ENCODE data around the gene CERS1.

CERS1 gene

GRCh38 chr19:18897094-18898029 lies 1.4 kb upstream of the CERS1 start:
- no peak for DNase-seq

- DNase-seq = no peak
Measured at GRCh38 chr19:18896421-18896841, 473 bp upstream of the CERS1 start.

DNA sequence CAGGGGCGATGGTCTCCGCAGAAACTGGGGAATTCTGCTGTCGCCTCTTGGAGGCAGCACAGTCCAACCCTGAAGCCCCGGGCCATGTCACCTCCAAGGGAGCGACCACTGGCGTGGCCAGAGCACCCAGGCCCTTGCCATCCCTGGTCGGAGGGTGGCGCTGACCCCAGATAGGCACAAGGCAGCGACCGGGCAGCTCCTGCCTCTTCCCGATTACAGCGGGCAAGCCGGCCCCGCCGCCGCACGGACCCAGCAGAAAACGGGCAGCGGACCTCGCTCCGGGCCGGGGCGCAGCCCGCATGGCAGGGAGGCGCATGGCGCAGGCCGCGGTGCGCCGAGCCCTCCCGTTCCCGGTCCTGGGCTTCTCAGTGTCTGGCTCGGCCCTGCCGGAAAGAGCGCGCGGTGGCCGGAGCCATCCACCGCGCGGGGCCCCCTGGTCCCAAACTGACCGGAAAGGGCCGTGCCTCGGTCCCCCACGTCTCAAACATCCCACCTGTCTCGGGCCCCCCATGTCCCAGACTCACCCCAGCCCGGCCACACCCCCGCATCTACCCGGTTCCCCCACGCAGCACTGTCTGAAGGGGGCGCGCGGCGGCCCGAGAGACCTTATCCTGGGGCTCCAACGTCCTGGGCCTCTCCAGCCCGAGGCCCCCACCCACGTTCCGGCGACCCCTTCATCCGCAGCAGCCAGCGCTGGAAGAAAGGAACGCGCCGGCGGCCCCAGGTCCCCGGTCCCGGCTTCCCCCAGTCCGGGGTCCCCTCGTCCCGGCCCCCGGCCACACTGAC lies 727 bp downstream of the CERS1 start:
- DNase-seq = peak; percentile 13

- DNase-seq = peak; percentile 11
Measured at GRCh38 chr19:18894254-18895037, 1.5 kb downstream of the CERS1 start.

DNA sequence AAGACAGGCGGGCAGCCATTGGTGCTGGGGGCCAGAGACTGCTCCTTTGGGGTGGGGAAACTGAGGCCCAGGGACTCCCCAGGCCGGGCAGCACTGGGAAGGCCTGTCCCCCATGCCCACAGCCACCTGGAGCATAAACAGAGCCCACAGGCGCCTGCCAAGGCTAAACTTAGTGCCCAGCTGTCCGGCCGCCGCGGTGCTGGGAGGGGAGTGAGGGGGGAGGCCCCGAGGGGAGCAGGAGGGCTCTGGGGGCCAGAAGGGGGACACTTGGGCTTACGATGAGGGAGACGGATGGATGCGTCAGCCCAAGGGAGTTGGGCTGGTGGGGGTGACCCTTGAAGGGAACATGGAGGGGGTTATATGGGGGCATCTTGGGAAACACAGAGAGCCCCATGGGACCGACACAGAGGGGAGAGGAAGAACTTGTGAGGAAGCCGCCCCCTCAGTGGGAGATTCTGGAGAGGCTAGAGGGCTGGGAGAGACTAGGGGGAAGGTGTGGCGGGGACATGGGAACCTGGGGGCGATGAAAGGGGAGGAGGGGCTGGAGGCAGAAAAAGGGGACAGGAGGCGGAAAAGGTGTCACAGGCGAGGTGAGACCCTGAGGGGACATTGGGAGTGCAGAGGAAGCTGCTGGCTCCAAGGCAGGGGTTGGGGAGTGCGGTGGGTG lies 2.2 kb downstream of the CERS1 start:
- no peak for DNase-seq

DNA sequence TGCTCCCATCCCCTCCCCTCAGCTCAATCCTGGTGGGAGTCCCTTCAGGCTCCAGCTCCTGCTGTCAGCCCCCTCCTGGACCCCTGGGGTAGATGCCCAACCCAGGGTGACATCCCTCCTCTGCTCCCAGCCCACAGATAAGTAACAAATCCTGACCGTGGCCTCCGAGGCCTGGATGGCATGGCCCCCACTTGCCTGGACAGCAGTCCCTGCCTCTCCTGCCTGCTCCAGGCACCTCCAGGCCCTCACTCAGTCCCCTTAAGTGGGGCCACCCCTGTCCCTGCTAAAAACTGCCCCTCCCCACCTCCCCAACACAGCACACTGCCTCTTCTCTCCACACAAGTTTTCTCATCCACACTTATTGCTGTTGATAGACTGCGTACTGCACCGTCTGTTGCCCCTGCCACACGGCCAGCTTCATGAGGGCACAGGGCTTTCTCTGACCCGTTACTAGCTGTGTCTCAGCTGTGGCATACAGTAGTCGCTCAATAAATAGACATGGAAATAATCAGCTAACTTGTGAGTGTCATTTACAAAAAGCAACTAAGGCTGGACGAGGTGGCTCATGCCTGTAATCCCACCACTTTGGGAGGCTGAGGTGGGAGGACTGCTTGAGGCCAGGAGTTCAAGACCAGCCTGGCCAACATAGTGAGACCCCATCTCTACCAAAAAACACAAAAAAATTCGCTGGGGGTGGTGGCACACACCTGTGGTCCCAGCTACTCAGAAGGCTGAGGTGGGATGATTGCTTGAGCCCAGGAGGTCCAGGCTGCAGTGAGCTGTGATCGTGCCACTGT lies 5.8 kb downstream of the CERS1 start:
- DNase-seq = no peak

DNA sequence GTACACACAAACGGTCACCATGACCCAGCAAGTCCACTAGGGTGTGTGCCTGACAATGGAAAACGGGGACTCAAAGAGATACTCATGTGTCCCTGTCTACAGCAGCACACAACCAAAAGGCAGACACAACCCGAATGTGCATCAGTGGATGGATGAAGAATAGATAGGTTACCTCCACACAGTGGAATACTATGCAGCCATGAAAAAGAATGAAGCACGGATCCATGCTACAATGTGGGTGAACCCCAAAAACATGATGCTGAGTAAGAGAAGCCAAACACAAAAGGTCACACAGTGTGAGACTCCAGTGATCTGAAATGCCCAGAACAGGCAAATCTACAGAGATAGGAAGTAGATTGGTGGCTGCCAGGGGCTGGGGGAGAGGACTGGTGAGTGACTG lies 9.0 kb downstream of the CERS1 start:
- DNase-seq = no peak

DNA sequence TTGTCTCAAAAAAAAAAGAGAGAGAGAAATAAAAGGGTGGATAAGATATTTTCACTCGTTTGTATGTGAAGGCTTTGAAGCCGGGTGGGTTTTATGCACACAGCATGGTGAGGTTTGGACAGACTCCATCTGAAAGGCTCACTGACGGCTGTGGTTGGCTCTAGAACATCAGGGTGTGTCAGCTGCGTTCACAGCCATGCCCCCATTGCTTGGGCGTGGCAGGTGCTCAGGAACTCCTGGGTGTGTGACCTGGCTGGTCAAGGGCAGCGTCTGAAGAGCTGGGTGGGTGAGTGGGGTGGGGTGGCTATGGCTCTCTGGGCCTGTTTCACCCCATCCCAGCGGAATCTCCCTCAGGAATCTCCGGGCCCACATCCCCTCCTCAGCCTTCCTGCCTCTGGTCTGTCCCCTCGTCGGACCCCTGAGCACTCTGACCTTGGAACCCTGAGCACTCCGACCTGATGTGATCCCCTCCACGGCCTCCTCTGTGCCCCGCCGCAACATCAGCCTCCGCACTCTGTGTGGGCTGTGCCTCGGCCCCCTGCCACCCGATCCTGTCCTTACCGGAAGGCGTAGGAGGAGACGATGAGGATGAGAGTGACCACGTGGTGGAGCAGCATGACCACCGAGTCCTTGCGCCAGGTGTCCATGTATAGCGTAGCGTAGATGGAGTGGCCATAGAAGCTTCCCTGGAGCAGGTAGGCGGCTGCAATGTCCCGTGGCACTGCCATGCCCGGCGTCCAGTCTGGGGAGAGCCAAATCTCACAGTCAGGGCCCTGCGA lies 12.2 kb downstream of the CERS1 start:
- no peak for DNase-seq

GRCh38 chr19:18881491-18881890 lies 14.5 kb downstream of the CERS1 start:
- DNase-seq = no peak

DNA sequence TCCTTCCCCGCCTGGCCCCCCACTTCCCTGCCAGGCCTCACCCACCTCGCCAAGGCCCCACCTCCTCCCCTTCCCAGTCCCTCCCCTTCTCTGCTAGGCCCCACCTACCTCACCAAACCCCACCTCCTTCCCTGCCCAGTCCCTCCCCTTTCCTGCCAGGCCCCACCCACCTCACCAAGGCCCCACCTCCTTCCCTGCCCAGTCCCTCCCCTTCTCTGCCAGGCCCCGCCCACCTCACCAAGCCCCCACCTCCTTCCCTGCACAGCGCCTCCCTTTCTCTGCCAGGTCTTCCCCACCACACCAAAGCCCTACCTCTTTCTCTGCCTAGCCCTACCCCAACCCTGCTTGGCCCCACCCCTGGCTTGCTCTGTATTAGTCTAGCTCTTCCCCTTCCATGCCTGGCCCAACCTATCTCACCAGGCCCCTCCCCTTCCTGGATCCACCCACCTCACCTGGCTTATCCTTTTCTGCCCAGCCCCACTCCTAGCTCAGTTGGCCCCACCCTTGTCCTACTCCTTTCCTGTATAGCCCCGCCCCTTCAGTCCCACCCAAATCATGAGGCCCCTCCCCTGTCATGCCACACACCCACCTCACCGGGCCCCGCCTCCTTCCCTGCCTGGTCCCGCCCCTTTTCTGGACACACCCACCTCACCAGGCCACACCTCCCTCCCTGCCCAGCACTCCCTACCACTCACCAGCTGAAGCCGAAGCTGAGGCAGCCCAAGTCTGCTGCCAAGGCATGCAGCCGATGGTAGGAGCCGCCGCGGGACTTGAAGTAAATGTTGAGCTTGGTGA lies 16.2 kb downstream of the CERS1 start:
- no peak for DNase-seq

GRCh38 chr19:18878858-18879578 lies 16.9 kb downstream of the CERS1 start:
- no peak for DNase-seq

- no peak for DNase-seq
Measured at GRCh38 chr19:18878058-18878797, 17.7 kb downstream of the CERS1 start.

DNA sequence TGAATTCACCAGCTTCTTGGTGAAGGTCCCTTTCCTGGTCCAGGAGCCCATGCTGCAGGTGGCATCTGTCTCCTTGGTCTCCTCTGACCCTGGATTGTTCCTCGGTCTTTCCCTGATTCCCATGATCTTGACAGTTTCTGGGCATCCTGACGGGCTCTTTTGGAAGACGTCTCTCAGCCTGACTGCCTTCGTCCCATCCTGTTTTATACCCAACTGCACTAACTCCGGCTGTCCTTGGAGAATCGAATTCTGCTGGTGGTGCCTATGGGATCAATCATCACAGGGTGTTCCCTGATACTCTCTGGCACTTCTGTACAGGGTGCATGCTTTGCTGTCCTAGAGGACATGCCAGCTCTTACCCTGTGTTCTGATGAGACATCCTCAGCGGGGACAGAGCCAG lies 19.1 kb downstream of the CERS1 start:
- no peak for DNase-seq

DNA sequence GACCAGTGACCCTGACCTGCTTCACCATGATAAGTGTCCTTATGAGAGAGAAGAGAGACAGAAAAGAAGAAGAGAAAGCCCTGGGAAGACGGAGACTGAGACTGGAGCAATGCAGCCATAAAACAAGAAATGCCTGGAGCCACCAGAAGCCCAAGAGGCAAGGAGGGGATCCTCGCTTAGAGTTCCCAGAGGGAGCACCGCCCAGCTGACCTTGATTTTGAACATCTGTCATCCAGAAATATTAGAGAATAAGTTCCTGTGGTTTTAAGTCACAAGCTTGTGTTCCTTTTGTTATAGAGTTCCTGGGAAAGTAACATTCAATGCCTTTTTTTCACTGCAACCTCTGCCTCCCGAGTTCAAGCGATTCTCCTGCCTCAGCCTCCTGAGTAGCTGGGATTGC lies 20.2 kb downstream of the CERS1 start:
- DNase-seq = peak; percentile 37

DNA sequence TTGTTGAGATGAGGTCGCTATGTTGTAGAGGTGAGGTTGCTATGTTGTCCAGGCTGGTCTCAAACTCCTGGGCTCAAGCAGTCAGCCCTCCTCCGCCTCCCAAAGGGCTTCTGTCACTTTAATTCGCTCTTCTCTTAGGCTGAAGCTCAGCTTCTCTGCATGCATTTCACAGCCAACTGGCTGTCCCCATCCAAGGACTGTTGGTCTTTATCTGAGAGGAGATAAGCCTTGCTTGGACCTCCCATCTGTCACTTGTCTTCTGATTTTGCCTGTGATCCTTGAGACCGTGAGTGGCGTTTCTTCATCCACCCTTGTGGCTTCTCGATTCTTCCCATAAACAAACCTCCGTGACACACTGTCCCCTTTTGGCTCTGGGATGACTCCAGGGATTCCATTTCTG lies 24.4 kb downstream of the CERS1 start:
- DNase-seq = no peak

DNA sequence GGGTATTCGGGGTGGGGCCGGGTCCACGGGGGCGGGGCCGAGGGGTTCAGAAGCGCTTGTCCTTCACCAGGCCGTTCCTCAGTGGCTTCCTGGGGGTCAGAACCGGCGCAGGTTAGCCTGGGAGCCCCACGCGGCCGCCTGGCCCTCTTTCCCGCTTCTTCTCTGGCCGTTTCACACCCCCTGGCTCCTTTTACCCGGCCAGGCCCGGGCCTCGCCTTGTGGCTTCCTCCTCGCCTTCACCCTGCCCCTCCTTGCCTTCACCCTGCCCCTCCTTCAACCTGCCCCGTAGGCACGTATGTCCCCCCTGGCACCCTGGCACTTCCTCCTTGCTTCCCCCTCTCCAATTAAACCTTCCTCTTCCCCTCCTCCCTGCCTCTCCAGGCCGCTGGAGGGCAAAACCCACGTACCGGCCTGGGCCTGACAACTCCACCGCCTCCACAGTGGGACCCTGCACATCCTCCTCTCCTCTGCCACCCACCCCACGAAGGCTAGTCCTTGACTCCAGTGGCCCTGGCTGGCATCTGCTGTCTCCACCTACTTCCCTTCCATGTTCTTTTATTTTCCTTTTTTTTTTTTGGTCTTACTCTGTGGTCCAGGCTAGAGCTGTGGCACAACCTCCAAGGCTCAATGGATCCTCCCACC lies 25.3 kb downstream of the CERS1 start:
- DNase-seq = no peak

DNA sequence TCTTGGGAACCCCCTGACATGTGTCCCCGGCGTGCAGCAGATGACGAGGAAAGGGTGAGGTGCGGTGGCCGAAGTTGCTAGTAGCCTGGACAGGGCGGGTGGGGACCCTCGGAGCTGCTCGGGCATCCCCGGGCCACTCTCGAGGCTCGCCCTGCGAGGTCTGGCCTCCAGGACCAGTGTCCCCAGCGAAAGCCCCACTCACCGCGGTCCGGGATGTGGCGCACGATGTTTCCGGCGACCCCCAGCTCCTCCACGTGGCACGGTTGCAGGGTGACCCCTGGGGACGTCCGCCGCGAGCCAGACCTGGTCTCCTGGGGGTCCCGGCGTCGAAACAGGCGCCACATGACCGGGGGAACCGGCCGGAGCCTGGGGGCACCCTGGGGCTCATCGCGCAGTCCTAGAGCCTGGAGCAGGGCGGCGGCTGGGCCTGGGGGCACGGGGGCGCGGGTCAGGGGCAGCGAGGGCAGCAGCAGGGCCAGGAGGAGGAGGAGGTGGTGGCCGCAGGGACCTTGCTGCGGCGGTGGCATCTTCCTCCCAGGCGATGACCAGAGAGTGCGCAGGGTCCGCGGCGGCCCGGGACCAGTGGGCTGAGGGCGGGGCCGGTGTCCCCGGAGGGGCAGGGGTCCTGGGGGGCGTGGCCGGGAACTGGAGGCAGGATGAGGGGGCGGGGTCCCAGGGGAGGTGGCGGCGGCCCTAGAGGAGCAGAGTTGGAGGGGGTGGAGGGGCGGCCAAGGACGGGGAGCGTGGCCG lies 26.0 kb downstream of the CERS1 start:
- DNase-seq = no peak
